ENCODE data around the gene FHOD3.
A peak's percentile ranks its signal among the peaks of the same experiment; 100 is the strongest.
"Not testable (repeated sequence)": the region's sequence is repeated elsewhere in the genome, so short reads cannot be mapped to it uniquely, and the experiment has no call there.

FHOD3 gene

GRCh38 chr18:36711014-36711725, 413.7 kb downstream of the FHOD3 start:
- no peak for DNase-seq (ENCODE audit: low spot score)

GRCh38 chr18:36711813-36712444, 414.4 kb downstream of the FHOD3 start:
- peak; percentile 64 for DNase-seq (ENCODE audit: low spot score)

GRCh38 chr18:36714476-36714875, 417.0 kb downstream of the FHOD3 start:
- no peak for DNase-seq (ENCODE audit: low spot score)

- no peak for DNase-seq (ENCODE audit: low spot score)
Observed at GRCh38 chr18:36717422-36718110, 420.1 kb downstream of the FHOD3 start.

GRCh38 chr18:36718705-36719328, 421.3 kb downstream of the FHOD3 start:
- no peak for DNase-seq (ENCODE audit: low spot score)

- no peak for DNase-seq (ENCODE audit: low spot score)
Observed at GRCh38 chr18:36719630-36720029, 422.1 kb downstream of the FHOD3 start.

- not testable (repeated sequence) for DNase-seq (ENCODE audit: low spot score)
Observed at GRCh38 chr18:36721351-36721750, 423.8 kb downstream of the FHOD3 start.

- no peak for DNase-seq (ENCODE audit: low spot score)
Observed at GRCh38 chr18:36724169-36724568, 426.7 kb downstream of the FHOD3 start.

- no peak for DNase-seq (ENCODE audit: low spot score)
Observed at GRCh38 chr18:36724591-36725001, 427.1 kb downstream of the FHOD3 start.

- DNase-seq (ENCODE audit: low spot score) = no peak
Observed at GRCh38 chr18:36728345-36728744, 430.8 kb downstream of the FHOD3 start.

GRCh38 chr18:36729197-36729596, 431.7 kb downstream of the FHOD3 start:
- no peak for DNase-seq (ENCODE audit: low spot score)

GRCh38 chr18:36732264-36732663, 434.8 kb downstream of the FHOD3 start:
- no peak for DNase-seq (ENCODE audit: low spot score)

GRCh38 chr18:36733150-36733549, 435.6 kb downstream of the FHOD3 start:
- DNase-seq (ENCODE audit: low spot score) = no peak

GRCh38 chr18:36734596-36734995, 437.1 kb downstream of the FHOD3 start:
- DNase-seq (ENCODE audit: low spot score) = no peak

GRCh38 chr18:36735130-36735529, 437.6 kb downstream of the FHOD3 start:
- DNase-seq (ENCODE audit: low spot score) = no peak

- DNase-seq (ENCODE audit: low spot score) = no peak
Observed at GRCh38 chr18:36736094-36736493, 438.6 kb downstream of the FHOD3 start.

- DNase-seq (ENCODE audit: low spot score) = no peak
Observed at GRCh38 chr18:36737316-36737715, 439.8 kb downstream of the FHOD3 start.

- DNase-seq (ENCODE audit: low spot score) = no peak
Observed at GRCh38 chr18:36744261-36744876, 446.9 kb downstream of the FHOD3 start.

GRCh38 chr18:36745219-36745975, 447.9 kb downstream of the FHOD3 start:
- no peak for DNase-seq (ENCODE audit: low spot score)

GRCh38 chr18:36752929-36753865, 455.7 kb downstream of the FHOD3 start:
- DNase-seq (ENCODE audit: low spot score) = no peak
